Measurements from ENCODE around the gene NDOR1.

NDOR1 gene

DNA sequence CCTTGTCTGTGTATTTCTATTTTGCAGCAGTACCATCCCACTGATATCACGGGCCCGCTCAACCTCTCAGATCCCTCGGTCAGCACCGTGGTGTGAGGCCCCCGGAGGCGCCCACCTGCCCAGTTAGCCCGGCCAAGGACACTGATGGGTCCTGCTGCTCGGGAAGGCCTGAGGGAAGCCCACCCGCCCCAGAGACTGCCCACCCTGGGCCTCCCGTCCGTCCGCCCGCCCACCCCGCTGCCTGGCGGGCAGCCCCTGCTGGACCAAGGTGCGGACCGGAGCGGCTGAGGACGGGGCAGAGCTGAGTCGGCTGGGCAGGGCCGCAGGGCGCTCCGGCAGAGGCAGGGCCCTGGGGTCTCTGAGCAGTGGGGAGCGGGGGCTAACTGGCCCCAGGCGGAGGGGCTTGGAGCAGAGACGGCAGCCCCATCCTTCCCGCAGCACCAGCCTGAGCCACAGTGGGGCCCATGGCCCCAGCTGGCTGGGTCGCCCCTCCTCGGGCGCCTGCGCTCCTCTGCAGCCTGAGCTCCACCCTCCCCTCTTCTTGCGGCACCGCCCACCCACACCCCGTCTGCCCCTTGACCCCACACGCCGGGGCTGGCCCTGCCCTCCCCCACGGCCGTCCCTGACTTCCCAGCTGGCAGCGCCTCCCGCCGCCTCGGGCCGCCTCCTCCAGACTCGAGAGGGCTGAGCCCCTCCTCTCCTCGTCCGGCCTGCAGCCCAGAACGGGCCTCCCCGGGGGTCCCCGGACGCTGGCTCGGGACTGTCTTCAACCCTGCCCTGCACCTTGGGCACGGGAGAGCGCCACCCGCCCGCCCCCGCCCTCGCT is 37.5 kb upstream of the NDOR1 start:
- no peak for DNase-seq

DNA sequence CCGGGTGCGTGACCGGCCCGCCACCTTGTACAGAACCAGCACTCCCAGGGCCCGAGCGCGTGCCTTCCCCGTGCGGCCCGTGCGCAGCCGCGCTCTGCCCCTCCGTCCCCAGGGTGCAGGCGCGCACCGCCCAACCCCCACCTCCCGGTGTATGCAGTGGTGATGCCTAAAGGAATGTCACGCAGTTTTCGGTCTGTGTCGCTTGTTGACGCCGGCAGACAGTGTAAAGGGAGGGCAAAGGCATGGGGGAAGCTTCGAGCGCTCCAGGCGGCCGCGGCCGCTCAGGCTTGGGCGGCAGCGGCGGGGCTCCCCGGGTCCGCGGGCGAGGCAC is 37.0 kb upstream of the NDOR1 start:
- DNase-seq: no peak

GRCh38 chr9:137168904-137169856 is 36.3 kb upstream of the NDOR1 start:
- DNase-seq: no peak

DNA sequence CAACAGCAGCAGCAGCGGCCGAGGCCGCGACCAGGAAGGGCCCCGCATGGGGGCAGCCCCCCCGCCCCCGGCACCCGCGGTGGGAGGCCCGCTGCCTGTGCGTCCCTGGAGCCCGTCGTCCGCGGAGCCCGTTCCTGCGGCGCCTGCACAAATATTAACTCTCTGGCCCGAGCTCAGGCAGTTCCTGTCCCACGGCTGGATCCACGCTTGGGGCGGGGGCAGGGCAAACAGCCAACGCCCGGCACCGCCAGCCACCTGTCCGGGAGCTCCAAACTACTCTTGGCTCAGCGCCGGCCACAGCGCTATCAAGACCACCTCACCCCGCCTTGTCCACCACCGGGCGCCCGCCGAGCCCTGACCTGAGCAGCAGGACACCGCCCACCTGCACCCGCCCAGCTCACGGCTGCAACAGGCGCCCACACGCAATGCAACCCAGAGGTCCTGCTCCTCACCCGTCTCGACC is 35.6 kb upstream of the NDOR1 start, which contains the start of gene LRRC26:
Gene LRRC26, minus strand, starts transcription at position 156 of the 463 bp plus-strand sequence. Its CDS starts 108 bp downstream, at position 48.
- DNase-seq: no peak

DNA sequence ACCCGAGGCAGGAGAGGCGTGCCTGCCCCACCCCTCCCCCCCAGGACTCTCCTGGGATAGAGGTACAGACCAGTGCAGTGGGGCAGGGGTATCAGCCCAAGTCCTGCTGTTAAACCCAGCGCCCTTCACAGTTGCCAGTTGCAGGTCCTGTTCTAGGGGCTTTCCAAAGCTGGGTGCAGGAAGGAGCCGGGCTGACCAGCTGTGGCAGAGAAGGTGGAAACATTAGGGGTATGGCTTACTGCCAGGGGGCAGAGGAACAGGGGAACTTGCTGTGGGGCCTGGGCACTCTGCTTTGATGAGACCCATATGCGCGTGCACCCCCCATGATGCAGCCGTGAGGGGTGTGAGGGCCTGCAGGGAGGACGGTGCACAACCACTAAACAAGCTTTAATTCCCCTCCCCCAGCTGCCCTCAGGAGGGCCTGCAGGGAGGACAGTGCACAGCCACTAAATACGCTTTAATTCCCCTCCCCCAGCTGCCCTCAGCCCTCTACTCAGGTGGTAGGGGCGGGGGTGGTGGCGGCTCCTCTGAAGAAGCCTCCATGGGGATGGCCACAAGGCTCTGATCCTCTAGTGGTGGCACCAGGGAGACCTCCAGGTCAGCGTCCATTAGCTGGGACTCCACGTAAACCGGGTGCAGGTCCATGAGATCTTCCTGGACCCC is 34.9 kb upstream of the NDOR1 start:
- no peak for DNase-seq

DNA sequence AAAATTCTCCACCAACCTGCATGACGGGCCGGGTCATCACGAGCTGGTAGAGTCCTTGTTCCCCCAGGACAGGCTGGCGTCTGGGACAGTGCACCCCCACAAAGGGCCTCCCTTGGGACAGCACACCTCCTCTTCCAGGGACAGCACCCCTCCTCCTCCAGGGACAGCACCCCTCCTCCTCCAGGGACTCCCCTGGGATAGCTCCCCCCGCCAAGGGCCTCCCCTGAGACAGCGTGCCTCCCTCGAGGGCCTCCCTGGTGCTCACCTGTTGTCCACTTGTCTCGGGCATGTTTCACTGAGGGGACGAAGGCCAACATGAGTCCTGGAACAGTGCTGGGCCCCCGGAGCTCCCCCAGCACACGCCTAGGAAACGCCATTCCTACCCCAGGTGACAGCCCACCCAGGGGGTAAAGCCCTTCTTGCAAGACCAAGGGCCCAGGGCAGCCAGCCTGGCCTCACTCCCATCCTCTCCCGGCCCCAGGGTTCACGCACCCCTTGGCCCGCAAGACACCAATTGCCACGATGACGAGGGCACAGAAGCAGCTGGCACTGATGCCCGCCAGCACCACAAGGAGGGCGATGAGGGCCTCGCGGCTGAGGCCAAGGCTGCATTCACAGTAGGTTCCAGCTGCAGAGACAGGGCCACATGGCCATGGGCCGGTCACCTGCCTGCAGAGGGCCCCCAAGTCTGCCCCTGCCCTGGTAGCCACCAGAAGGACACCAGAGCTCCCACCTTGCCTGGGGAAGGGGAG is 34.2 kb upstream of the NDOR1 start:
- no peak for DNase-seq

DNA sequence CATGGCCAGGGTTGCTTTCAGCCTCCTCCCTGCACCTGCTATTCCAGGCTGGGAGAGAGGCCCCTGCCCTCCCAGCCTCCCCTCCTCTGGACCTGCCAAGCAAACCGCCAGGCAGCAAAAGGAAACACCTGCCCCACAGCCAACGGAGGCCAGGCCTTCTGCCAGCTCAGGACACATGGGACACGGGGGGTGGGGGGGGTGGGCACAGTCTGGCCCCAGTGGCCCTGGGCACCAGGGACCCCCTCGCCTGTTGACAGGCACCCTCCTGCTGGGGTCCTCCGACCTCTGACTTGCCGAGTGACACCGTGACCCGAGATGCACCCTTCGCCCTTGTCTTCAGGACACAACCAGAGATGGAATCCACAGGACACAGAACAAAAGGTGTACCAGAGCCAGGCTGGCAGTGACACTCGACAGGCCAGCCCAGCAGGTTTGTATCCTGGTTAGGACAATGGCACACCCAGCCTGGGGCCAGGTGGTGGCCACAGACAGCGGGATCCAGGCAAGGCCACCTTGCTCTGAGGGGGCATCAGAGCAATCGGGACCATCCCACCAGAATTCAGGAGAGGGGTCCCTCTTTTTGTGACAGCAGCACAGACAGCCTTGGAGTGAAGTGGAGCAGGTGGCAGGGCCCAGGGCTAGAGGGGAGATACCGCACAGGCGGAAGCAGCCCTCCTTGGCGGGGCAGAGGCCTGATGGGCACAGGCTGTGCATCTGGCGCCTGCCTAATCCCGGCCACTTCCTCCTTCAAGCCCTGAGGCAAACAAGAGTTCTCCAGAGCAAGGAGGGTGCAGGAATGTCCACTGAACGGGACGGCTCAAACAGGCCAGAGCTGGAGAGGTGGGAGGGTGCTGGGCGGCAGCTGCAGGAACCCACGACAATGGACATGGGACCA is 32.4 kb upstream of the NDOR1 start:
- no peak for DNase-seq

DNA sequence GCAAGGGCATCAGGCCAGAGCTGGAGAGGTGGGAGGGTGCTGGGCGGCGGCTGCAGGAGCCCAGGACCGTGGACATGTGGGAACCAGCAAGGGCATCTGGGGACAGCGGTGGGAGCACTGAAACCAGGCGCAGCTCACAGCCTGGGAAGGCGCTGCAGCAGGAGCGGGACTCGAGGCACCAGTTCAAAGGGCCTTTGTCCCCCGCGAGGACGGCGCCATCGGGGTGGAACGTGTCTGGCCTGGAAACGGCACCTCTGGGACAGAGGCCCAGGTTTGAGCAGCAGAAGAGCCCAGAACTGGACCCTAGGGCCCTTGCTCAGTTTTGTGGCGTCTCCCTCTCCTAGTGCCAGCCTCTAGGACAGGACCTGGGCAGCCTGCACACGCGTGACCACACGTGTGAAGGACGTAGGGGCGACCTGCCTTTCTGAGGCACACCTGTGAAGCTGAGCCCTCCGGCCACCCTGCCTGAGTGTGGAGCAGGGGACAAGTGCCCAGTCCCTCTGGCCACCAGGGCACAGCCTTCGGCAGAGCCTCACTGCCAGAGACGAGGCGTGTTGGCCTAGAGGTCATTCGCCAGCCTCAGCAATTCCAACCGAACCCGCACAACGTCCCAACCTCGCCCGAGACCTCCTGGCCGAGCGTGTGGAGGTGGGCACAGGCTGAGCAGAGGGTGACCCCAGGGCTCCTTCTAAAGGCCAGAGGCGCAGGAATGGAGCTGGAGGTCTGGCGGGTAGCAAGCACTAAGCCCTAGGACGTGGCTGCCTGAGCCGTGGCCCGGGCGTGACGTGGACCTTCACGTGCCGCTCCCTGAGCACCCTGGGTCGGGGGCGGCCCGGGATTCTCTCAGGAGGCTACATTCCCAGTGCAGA is 31.5 kb upstream of the NDOR1 start:
- no peak for DNase-seq

- DNase-seq: no peak
Measured at GRCh38 chr9:137174722-137175293, 30.7 kb upstream of the NDOR1 start.

- no peak for DNase-seq
Measured at GRCh38 chr9:137175345-137175961, 30.0 kb upstream of the NDOR1 start.

GRCh38 chr9:137176302-137177182 is 29.0 kb upstream of the NDOR1 start:
- no peak for DNase-seq

- DNase-seq: no peak
Measured at GRCh38 chr9:137178201-137178938, 27.1 kb upstream of the NDOR1 start.

GRCh38 chr9:137178939-137179630 is 26.4 kb upstream of the NDOR1 start:
- no peak for DNase-seq

DNA sequence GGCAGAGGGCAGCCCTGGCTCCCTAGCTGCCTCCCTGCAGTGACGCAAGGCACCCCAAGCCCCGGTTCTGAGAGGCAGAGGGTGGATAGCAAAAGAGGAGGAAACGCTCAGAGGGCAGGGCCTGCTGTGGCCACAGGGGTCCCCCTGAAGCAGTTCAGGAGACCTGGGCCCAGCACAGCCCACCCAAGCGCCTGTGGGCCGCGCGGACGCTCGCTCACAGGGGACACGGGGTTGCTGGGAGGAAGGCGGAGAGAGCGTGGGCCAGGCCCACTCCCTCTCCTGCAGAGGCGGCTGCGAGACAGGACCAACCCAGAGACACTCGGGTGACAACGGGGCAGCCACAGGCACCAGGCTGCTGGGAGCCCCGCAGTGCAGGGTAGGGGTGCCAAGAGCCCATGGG is 25.7 kb upstream of the NDOR1 start:
- DNase-seq: no peak

DNA sequence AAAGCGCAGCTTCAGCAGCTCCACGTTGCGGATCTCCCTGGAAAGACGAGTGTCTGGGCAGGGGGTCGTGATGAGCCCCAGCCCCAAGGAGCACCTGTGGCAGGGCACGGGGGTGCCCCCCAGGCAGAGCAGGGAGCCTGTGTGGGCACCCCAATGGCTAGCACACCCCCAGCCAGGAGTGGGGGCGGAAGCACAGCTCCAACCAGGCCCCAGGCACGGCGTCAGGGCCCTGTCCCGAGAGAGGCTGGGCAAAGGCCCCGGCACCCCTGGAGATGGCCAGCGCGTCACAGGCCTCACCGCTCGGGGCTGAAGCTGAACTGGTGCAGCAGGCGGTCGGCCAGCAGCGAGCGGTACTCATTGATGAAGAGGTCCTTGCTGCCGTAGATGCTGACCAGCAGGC is 25.0 kb upstream of the NDOR1 start:
- DNase-seq: no peak

GRCh38 chr9:137181680-137182079 is 23.8 kb upstream of the NDOR1 start:
- no peak for DNase-seq

- DNase-seq: no peak
Measured at GRCh38 chr9:137182836-137183235, 22.7 kb upstream of the NDOR1 start.
